Kidney (tissue), 14 donors: Measurements from ENCODE around the gene DLG2. TPM values are rescaled to one million over a fixed set of nuclear protein-coding genes. Genes with fewer than 3 reads are reported as not detected.

ENCODE experiments used
- DNase-seq, 5 donors: peaks; one replicate each; pipeline ENCODE4 v3.0.0-alpha.2; 2013 to 2020
- FAIRE-seq: peaks from 2 replicates; lab custom pipeline; 2012; peaks lifted over from hg19 to GRCh38; lab: Jason Lieb, UNC
- H3K27ac ChIP-seq, 2 donors: one replicate each; pipeline ENCODE4 v1.7.0; 2013; ENCODE audit warnings: low read depth in 2 of 2, low read length in 2 of 2, inconsistent platforms in 1 of 2
- H3K27me3 ChIP-seq: one replicate; pipeline ENCODE4 v1.7.1; 2013; ENCODE audit warnings: low read length, inconsistent platforms; ENCODE audit not compliant: control insufficient read depth, insufficient read depth
- H3K36me3 ChIP-seq, 3 donors: one replicate each; pipeline versions ENCODE4 v1.7.0 to v1.7.1; 2013; ENCODE audit warnings: low read length in 3 of 3, control low read depth in 1 of 3, inconsistent platforms in 1 of 3; ENCODE audit not compliant: insufficient read depth in 3 of 3, control insufficient read depth in 2 of 3
- H3K4me1 ChIP-seq, 3 donors: one replicate each; pipeline versions ENCODE4 v1.7.0 to v1.7.1; 2013; ENCODE audit warnings: low read length in 3 of 3, inconsistent platforms in 1 of 3, low read depth in 1 of 3; ENCODE audit not compliant: control insufficient read depth in 2 of 3, insufficient read depth in 2 of 3
- H3K4me3 ChIP-seq, 3 donors: one replicate each; pipeline versions ENCODE4 v1.7.0 to v1.8.1; 2013; ENCODE audit warnings: low read length in 3 of 3, control low read depth in 1 of 3, inconsistent platforms in 1 of 3
- H3K9ac ChIP-seq, 3 donors: one replicate each; pipeline versions ENCODE4 v1.7.0 to v1.7.1; 2013; ENCODE audit warnings: low read length in 3 of 3, control low read depth in 1 of 3, inconsistent platforms in 1 of 3
- H3K9me3 ChIP-seq, 3 donors: one replicate each; pipeline versions ENCODE4 v1.7.0 to v1.7.1; 2013; ENCODE audit warnings: low read length in 3 of 3, control low read depth in 1 of 3, inconsistent platforms in 1 of 3; ENCODE audit not compliant: control insufficient read depth in 2 of 3, insufficient read depth in 1 of 3
- intact Hi-C: fragments of 100-400 bp; cut with DNase I; formaldehyde crosslinking; loops from one replicate; pipeline ENCODE4 v1.11.1; 2022
- polyA plus RNA-seq: library from polyadenylated mRNA; stranded (reverse); fragments of 350-450 nt; fragmentation: Illumina TruSeq; extraction: RNeasy Lipid Tissue Mini Kit (QIAGEN cat#74804); gene quantifications from one replicate; pipeline ENCODE4 v1.2.3, GENCODE V29; 2014; ENCODE audit warnings: low read depth, low replicate concordance; ENCODE audit not compliant: insufficient read depth
- total RNA-seq: library from RNA; stranded (reverse); fragmentation: NEBNext Ultra II Directional; extraction: Animal tissue kit (Norgen Biotek cat#: 25700); gene quantifications from one replicate; pipeline ENCODE4 v1.2.1, GENCODE V29; 2021
- TF ChIP-seq, protein P1 (sequence below): IDR thresholded peaks from 3 replicates; pipeline ENCODE4 v1.5.1; 2012; ENCODE audit warnings: mild to moderate bottlenecking, moderate library complexity, borderline replicate concordance; ENCODE audit not compliant: insufficient read depth; ENCODE audit errors: extremely low read depth
- donor health status: control.
- donor health status: control.
- donor health status: control.
- donor health status: control.
- donor health status: control.
- donor health status: DM: yes; HTN: yes; CAD: no.
- donor health status: Normal renal cell carcinoma (clear cell type).

Gene DLG2
- total and polyA plus RNA-seq, 2 donors from 2014 or later: 2.9 to 7.2 TPM

DNA sequence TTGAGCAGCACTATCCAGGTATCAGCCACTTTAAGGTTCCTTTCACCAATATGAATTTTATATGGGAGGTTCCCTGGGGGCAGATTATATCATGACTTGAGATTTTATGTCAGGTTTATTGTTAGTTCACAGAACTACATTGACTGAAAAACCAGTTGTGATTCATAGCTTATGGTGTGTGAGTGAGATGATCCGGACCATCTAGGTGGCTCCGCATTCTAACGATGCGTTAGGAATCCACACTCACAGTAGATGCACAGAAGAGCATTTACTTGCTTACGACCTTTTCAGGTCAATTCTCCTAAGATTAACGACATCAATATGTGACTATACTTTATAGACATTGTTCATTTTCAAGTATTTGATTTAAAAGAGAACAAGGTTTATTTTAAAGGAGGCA is 1356.7 kb downstream of the DLG2 start:
- DNase-seq (no peak), FAIRE-seq (no peak)
- no peak overlapping the region for H3K9ac ChIP-seq
- TF ChIP-seq, protein P1, sequence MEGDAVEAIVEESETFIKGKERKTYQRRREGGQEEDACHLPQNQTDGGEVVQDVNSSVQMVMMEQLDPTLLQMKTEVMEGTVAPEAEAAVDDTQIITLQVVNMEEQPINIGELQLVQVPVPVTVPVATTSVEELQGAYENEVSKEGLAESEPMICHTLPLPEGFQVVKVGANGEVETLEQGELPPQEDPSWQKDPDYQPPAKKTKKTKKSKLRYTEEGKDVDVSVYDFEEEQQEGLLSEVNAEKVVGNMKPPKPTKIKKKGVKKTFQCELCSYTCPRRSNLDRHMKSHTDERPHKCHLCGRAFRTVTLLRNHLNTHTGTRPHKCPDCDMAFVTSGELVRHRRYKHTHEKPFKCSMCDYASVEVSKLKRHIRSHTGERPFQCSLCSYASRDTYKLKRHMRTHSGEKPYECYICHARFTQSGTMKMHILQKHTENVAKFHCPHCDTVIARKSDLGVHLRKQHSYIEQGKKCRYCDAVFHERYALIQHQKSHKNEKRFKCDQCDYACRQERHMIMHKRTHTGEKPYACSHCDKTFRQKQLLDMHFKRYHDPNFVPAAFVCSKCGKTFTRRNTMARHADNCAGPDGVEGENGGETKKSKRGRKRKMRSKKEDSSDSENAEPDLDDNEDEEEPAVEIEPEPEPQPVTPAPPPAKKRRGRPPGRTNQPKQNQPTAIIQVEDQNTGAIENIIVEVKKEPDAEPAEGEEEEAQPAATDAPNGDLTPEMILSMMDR: no peak
- no peaks in the 10 kb centered on the region for H3K27me3 ChIP-seq
- intact Hi-C loops: no loop called here
- H3K9me3 ChIP-seq: no peaks in the 10 kb centered on the region
- H3K4me1 ChIP-seq: no peaks in the 10 kb centered on the region
- H3K27ac ChIP-seq: no peak overlapping the region
- no peak overlapping the region for H3K4me3 ChIP-seq
- H3K36me3 ChIP-seq: no peaks in the 10 kb centered on the region

DNA sequence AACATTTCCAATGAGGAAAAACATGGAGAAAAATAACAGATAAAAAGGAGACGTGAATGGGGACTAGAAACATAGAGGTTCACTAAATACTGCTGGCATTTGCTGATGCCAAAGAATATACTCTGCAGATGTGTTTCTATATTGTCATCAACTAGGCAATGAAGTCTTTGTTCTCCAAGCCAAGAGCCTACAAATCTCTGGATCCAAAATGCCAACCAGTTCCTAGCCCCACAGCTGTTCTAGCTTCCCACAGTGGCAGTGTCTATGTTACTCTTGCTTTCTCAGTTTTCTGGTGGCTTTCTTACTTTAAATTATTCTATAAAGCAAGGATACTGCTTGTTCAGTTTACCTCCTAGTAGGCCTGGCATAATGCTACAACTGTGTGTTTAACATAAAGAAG is 1363.1 kb downstream of the DLG2 start:
- no peaks in the 10 kb centered on the region for H3K9me3 ChIP-seq
- no peak for FAIRE-seq
- no peak overlapping the region for H3K4me3 ChIP-seq
- H3K36me3 ChIP-seq: no peaks in the 10 kb centered on the region
- H3K27ac ChIP-seq: no peak overlapping the region
- H3K9ac ChIP-seq: no peak overlapping the region
- intact Hi-C loops: no loop called here
- no peaks in the 10 kb centered on the region for H3K4me1 ChIP-seq
- H3K27me3 ChIP-seq: no peaks in the 10 kb centered on the region
- TF ChIP-seq, protein P1: no peak
- no peak for DNase-seq

DNA sequence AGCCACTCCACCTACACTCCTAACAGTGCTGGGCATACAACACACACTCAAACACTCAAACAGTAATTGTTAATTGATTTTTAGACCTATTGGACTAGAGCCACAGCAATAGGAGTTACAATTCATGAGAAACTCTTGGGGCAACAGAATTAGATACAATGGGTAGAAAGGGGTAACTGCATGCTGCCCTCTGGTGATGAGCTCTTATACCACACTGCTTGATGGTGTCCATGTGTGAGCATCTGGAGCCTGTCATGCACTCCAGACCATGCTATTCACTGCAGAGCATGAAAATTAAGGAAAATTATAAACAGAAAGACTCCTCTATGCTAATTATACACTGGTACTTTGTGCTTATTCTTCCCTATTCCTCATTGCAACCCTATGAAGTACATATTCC is 1365.4 kb downstream of the DLG2 start:
- TF ChIP-seq, protein P1: peak; percentile 35
- no peaks in the 10 kb centered on the region for H3K9me3 ChIP-seq
- H3K9ac ChIP-seq: no peak overlapping the region
- no peak overlapping the region for H3K27ac ChIP-seq
- FAIRE-seq (no peak), DNase-seq (peak in 1 of 5 donors; percentile 2)
- H3K4me1 ChIP-seq: no peaks in the 10 kb centered on the region
- H3K27me3 ChIP-seq: no peaks in the 10 kb centered on the region
- no peaks in the 10 kb centered on the region for H3K36me3 ChIP-seq
- intact Hi-C loops: no loop called here
- no peak overlapping the region for H3K4me3 ChIP-seq

DNA sequence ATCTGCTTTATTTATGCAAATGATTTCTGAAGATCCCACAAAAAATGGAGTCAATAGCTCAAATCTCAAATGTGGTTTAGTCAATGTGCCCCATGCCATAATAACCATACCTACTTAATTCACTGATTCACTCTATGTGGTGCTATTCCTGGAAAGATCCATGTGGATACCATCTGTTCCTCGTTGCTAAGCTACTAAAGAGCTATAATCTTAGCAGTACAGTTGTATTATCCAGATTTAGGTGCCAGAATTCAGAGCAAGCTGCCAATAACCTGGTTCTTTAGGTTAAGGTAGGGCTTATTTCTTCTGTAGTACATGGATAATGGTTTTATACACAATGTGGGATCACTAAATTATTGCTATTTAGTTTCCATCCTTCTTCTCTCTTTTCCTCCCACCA is 1366.3 kb downstream of the DLG2 start:
- FAIRE-seq (no peak), DNase-seq (no peak)
- no peak overlapping the region for H3K9ac ChIP-seq
- no peak overlapping the region for H3K27ac ChIP-seq
- no peaks in the 10 kb centered on the region for H3K9me3 ChIP-seq
- H3K4me3 ChIP-seq: no peak overlapping the region
- TF ChIP-seq, protein P1: no peak
- no peaks in the 10 kb centered on the region for H3K4me1 ChIP-seq
- H3K36me3 ChIP-seq: no peaks in the 10 kb centered on the region
- H3K27me3 ChIP-seq: no peaks in the 10 kb centered on the region
- intact Hi-C loops: no loop called here
